Stomach (tissue), 9 donors: ENCODE measurements around the gene HES5. TPM values are rescaled to one million over a fixed set of nuclear protein-coding genes. Genes with fewer than 3 reads are reported as not detected.

Source experiments
- DNase-seq, 2 donors: peaks; one replicate each; pipeline versions ENCODE4 v3.0.0 to v3.0.0-alpha.2; 2013 to 2019
- H3K27ac ChIP-seq, 5 donors: fragments of 200-600 bp in 4 of 5; sonication (generic) in 4 of 5; one replicate each; pipeline ENCODE4 v1.5.1; 2013 to 2019; ENCODE audit warnings: mild to moderate bottlenecking in 1 of 5, moderate library complexity in 1 of 5
- H3K27me3 ChIP-seq, 3 donors: fragments of 200-600 bp; sonication (generic); one replicate each; pipeline ENCODE4 v1.5.1; 2017 to 2019; ENCODE audit warnings: mixed run types in 1 of 3
- H3K36me3 ChIP-seq, 4 donors: fragments of 200-600 bp; sonication (generic); 1 replicate in 3 of 4; 2 replicates in 1 of 4; pipeline ENCODE4 v1.5.1; 2016 to 2019
- H3K4me1 ChIP-seq, 4 donors: fragments of 200-600 bp; sonication (generic); one replicate each; pipeline ENCODE4 v1.5.1; 2016 to 2019
- H3K4me3 ChIP-seq, 4 donors: fragments of 200-600 bp; sonication (generic) in 3 of 4; one replicate each; pipeline ENCODE4 v1.5.1; 2016 to 2019; ENCODE audit warnings: mild to moderate bottlenecking in 1 of 4
- H3K9me3 ChIP-seq, 4 donors: fragments of 200-600 bp; sonication (generic); one replicate each; pipeline ENCODE4 v1.5.1; 2016 to 2019
- CTCF ChIP-seq, 7 experiments: fragments of 450-650 bp in 4 of 7; fragments of 200-600 bp in 3 of 7; sonication (generic) in 3 of 7; IDR thresholded peaks; one replicate each; pipeline ENCODE4 v1.5.1; 2016 to 2019; ENCODE audit warnings: antibody characterized with exemption in 7 of 7, control low read depth in 2 of 7, mild to moderate bottlenecking in 1 of 7
- EP300 ChIP-seq: sonication (generic); formaldehyde crosslinking; IDR thresholded peaks from one replicate; pipeline ENCODE4 v1.6.1; 2017; ENCODE audit warnings: antibody characterized with exemption
- POLR2A ChIP-seq, 4 donors: fragments of 450-650 bp; IDR thresholded peaks; one replicate each; pipeline ENCODE4 v1.6.1; 2016; ENCODE audit warnings: antibody characterized with exemption in 4 of 4, control low read depth in 2 of 4, mild to moderate bottlenecking in 1 of 4, moderate library complexity in 1 of 4
- POLR2AphosphoS5 ChIP-seq, 3 donors: sonication (generic); formaldehyde crosslinking; IDR thresholded peaks; one replicate each; pipeline ENCODE4 v1.6.1; 2016; ENCODE audit warnings: antibody characterized with exemption in 3 of 3
- WGBS, 5 donors: extraction: QIAGEN DNeasy Blood & Tissue Kit in 3 of 5; methylation state at CpG; one replicate each; pipeline versions ENCODE4 v1.1.5 to v1.1.7; 2013 to 2018; 5-methylcytosine and 5-hydroxymethylcytosine counted together
- intact Hi-C: fragments of 100-400 bp; cut with DNase I; formaldehyde crosslinking; loops from one replicate; pipeline ENCODE4 v1.15.1; 2023; ENCODE audit warnings: low total_unique reads
- polyA plus RNA-seq, 3 donors: library from polyadenylated mRNA; stranded (reverse); fragments of 200-250 nt; gene quantifications; one replicate each; pipeline ENCODE4 v1.2.3, GENCODE V29; 2013
- total RNA-seq, 5 donors: library from RNA; depleted of rRNA; stranded (reverse); fragments of >200 nt; gene quantifications; one replicate each; pipeline versions ENCODE4 v1.1.0 to v1.2.3, GENCODE V29; 2014 to 2016
- donor health status: healthy with polysubstance abuse.
- donor health status: Bipolar disorder and iron deficiency.
- donor health status: healthy.

The HES5 gene
- total and polyA plus RNA-seq, 8 donors, result 0.25 to 9.6 TPM; not detected in 6

- WGBS, 5 donors, result 51 to 78% (median 62%) methylated on average over 3 to 4 of the region's 4 CpGs
- no peaks in the 10 kb centered on the region for H3K36me3 ChIP-seq
- intact Hi-C loops, result no loop called here
- peaks cover 0 to 64% (median 20%) of the 10 kb centered on the region in 3 donors for H3K27me3 ChIP-seq
- peaks cover 0 to 10% (median 0%) of the 10 kb centered on the region in 4 donors for H3K4me1 ChIP-seq
- no peak overlapping the region for H3K4me3 ChIP-seq
- no peak for TF ChIP-seq CTCF (IDR thresholded peaks at IDR 0.05)
- no peak for TF ChIP-seq POLR2AphosphoS5 (IDR thresholded peaks at IDR 0.05)
- no peak for TF ChIP-seq EP300
- TF ChIP-seq POLR2A (IDR thresholded peaks at IDR 0.05), result no peak
- DNase-seq, result no peak
- H3K9me3 ChIP-seq, result no peaks in the 10 kb centered on the region
- H3K27ac ChIP-seq, result no peak overlapping the region
Observed at GRCh38 chr1:2497891-2498290, 32.2 kb downstream of the HES5 start.

GRCh38 chr1:2496746-2497145 is 33.3 kb downstream of the HES5 start:
- intact Hi-C loops, result no loop called here
- no peaks in the 10 kb centered on the region for H3K9me3 ChIP-seq
- H3K36me3 ChIP-seq, result no peaks in the 10 kb centered on the region
- TF ChIP-seq POLR2A (IDR thresholded peaks at IDR 0.05) (no peak), POLR2AphosphoS5 (IDR thresholded peaks at IDR 0.05) (no peak), EP300 (no peak), CTCF (IDR thresholded peaks at IDR 0.05) (no peak)
- no peak overlapping the region for H3K27ac ChIP-seq
- no peak for DNase-seq
- no peak overlapping the region for H3K4me3 ChIP-seq
- peaks cover 0 to 10% (median 0%) of the 10 kb centered on the region in 4 donors for H3K4me1 ChIP-seq
- peaks cover 0 to 64% (median 10%) of the 10 kb centered on the region in 3 donors for H3K27me3 ChIP-seq
- 87 to 92% (median 90%) methylated on average over 11 to 26 of the region's 26 CpGs for WGBS, 5 donors

DNA sequence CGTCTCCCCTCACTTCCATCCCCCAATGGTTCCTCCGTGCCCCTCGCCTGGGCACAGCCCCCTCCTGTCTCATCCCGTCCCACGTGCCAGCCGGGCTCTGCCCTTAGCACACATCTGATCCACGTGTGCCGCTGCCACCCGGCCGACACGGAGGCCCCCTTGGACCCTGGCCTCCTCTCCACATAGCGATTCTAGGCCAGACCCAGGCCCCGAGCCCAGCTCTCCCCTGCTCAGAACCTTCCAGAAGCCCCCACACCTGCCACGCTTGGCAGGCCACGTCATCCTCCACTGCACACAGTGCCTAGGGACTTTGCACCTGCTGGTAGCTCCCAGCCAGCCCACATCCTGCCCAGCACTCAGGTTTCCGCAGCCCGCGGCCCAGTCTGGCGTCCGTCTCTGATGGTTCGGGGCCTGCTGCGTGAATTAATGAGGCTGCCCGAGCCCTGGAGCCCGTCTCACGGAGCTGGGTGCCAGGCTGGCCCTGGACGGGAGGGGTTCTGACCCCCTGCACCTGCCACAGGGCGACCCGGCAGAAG is 33.9 kb downstream of the HES5 start:
- H3K27ac ChIP-seq, result no peak overlapping the region
- no peak for DNase-seq
- no peak overlapping the region for H3K4me3 ChIP-seq
- peaks cover 0 to 64% (median 4%) of the 10 kb centered on the region in 3 donors for H3K27me3 ChIP-seq
- intact Hi-C loops, result no loop called here
- WGBS, 5 donors, result 75 to 88% (median 84%) methylated on average over 26 to 28 of the region's 28 CpGs
- H3K4me1 ChIP-seq, result peaks cover 0 to 10% (median 0%) of the 10 kb centered on the region in 4 donors
- H3K9me3 ChIP-seq, result no peaks in the 10 kb centered on the region
- TF ChIP-seq POLR2AphosphoS5 (IDR thresholded peaks at IDR 0.05), result no peak
- no peak for TF ChIP-seq POLR2A (IDR thresholded peaks at IDR 0.05)
- no peak for TF ChIP-seq EP300
- TF ChIP-seq CTCF (IDR thresholded peaks at IDR 0.05), result no peak
- no peaks in the 10 kb centered on the region for H3K36me3 ChIP-seq

- intact Hi-C loops, result no loop called here
- Histone ChIP-seq H3K9me3 (no peaks in the 10 kb centered on the region), H3K27me3 (peaks cover 0 to 62% (median 0%) of the 10 kb centered on the region in 3 donors), H3K27ac (no peak overlapping the region), H3K36me3 (no peaks in the 10 kb centered on the region), H3K4me3 (no peak overlapping the region), H3K4me1 (peaks cover 0 to 10% (median 0%) of the 10 kb centered on the region in 4 donors)
- WGBS, 5 donors, result 84 to 94% (median 91%) methylated on average over 8 to 12 of the region's 12 CpGs
- no peak for DNase-seq
- no peak for TF ChIP-seq EP300
- TF ChIP-seq POLR2A (IDR thresholded peaks at IDR 0.05), result no peak
- no peak for TF ChIP-seq CTCF (IDR thresholded peaks at IDR 0.05)
- TF ChIP-seq POLR2AphosphoS5 (IDR thresholded peaks at IDR 0.05), result no peak
Observed at GRCh38 chr1:2495546-2495945, 34.5 kb downstream of the HES5 start.
